Sigmoid colon (tissue), 7 donors: ENCODE measurements around the gene C5orf46. TPM values are rescaled to one million over a fixed set of nuclear protein-coding genes. Genes with fewer than 3 reads are reported as not detected.

Experiments
- DNase-seq: peaks from one replicate; pipeline ENCODE4 v3.0.0-alpha.2; 2019
- H3K27ac ChIP-seq, 4 donors: fragments of 200-600 bp; sonication (generic); one replicate each; pipeline ENCODE4 v1.5.1; 2016 to 2019; ENCODE audit warnings: mild to moderate bottlenecking in 1 of 4
- H3K27me3 ChIP-seq, 3 donors: fragments of 200-600 bp; sonication (generic); one replicate each; pipeline ENCODE4 v1.5.1; 2019; ENCODE audit warnings: mild to moderate bottlenecking in 1 of 3
- H3K36me3 ChIP-seq, 4 donors: fragments of 200-600 bp; sonication (generic); one replicate each; pipeline ENCODE4 v1.5.1; 2016 to 2019
- H3K4me1 ChIP-seq, 4 donors: fragments of 200-600 bp; sonication (generic); one replicate each; pipeline ENCODE4 v1.5.1; 2017 to 2019
- H3K4me3 ChIP-seq, 4 donors: fragments of 200-600 bp; sonication (generic); one replicate each; pipeline ENCODE4 v1.5.1; 2017 to 2019; ENCODE audit warnings: mild to moderate bottlenecking in 2 of 4, moderate library complexity in 1 of 4
- H3K9me3 ChIP-seq, 4 donors: fragments of 200-600 bp in 3 of 4; sonication (generic) in 3 of 4; one replicate each; pipeline versions ENCODE4 v1.5.1 to v1.6.1; 2013 to 2019
- EP300 ChIP-seq, 4 donors: sonication (generic); formaldehyde crosslinking; IDR thresholded peaks; one replicate each; pipeline ENCODE4 v1.6.1; 2017; ENCODE audit warnings: antibody characterized with exemption in 4 of 4
- POLR2A ChIP-seq, 2 donors: fragments of 450-650 bp; IDR thresholded peaks; one replicate each; pipeline ENCODE4 v1.6.1; 2016; ENCODE audit warnings: antibody characterized with exemption in 2 of 2, mild to moderate bottlenecking in 2 of 2, moderate library complexity in 2 of 2
- POLR2AphosphoS5 ChIP-seq, 4 donors: sonication (generic); formaldehyde crosslinking; IDR thresholded peaks; one replicate each; pipeline ENCODE4 v1.6.1; 2017; ENCODE audit warnings: antibody characterized with exemption in 4 of 4
- WGBS, 2 donors: extraction: QIAGEN DNeasy Blood & Tissue Kit; methylation state at CpG; one replicate each; pipeline ENCODE4 v1.1.7; 2013; 5-methylcytosine and 5-hydroxymethylcytosine counted together
- intact Hi-C: fragments of 100-400 bp; cut with DNase I; formaldehyde crosslinking; loops from one replicate; pipeline ENCODE4 v1.15.1; 2023
- polyA plus RNA-seq, 3 donors: library from polyadenylated mRNA; stranded (reverse); fragments of 200-250 nt; gene quantifications; one replicate each; pipeline ENCODE4 v1.2.3, GENCODE V29; 2013
- total RNA-seq, 4 donors: library from RNA; depleted of rRNA; stranded (reverse); fragments of >200 nt; gene quantifications; one replicate each; pipeline ENCODE4 v1.1.0, GENCODE V29; 2016
- TF ChIP-seq, protein P1 (sequence below), 4 experiments: fragments of 450-650 bp in 3 of 4; fragments of 200-600 bp in 1 of 4; IDR thresholded peaks; one replicate each; pipeline ENCODE4 v1.5.1; 2016 to 2019; ENCODE audit warnings: antibody characterized with exemption in 4 of 4, mild to moderate bottlenecking in 3 of 4, moderate library complexity in 2 of 4
- donor health status: healthy with polysubstance abuse.
- donor health status: Bipolar disorder and iron deficiency.
- donor health status: healthy.

The C5orf46 gene
- total and polyA plus RNA-seq, 7 donors = not detected

- WGBS, 2 donors = 4 to 15% methylated on average over 3 of the region's 3 CpGs
- DNase-seq = no peak
These were observed 19.2 kb downstream of the C5orf46 start for GRCh38 chr5:147887026-147887627.

DNA sequence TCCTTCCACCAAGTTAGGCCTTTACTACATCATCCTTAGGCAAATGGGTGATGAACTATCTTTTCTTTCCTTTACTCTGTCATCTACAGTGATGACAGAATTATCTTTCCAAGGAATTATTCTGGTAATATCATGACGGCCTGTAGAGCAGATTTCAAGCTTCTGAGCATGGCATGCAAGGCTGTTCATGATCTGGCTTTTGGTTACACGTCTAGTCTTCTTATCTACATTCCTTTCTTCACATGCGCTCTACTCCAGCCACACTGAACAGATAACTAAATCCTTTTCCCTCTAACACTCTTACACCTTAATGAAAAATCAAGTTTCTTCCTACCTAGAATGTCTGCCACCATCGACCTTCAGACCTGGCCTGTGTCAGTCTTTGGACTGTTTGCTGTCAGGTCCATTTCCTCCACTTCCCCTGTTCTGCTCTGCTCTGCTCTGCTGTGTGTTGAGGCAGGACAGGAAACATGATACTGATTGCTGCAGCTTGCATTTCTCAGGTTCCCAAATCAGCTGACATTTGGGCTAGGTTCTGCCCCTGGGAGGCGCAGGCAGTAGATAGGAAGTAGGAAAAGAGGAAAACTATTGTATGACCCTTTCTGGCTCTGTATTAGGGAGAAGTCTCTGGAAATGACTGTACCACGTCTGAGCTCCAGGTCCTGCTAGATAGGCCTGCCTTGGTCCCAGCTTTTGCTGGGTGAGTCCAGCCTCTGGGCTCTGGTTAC lies 23.6 kb downstream of the C5orf46 start:
- 81 to 84% methylated on average over 6 of the region's 6 CpGs for WGBS, 2 donors
- intact Hi-C loops = no loop called here
- no peaks in the 10 kb centered on the region for H3K27me3 ChIP-seq
- TF ChIP-seq, protein P1, sequence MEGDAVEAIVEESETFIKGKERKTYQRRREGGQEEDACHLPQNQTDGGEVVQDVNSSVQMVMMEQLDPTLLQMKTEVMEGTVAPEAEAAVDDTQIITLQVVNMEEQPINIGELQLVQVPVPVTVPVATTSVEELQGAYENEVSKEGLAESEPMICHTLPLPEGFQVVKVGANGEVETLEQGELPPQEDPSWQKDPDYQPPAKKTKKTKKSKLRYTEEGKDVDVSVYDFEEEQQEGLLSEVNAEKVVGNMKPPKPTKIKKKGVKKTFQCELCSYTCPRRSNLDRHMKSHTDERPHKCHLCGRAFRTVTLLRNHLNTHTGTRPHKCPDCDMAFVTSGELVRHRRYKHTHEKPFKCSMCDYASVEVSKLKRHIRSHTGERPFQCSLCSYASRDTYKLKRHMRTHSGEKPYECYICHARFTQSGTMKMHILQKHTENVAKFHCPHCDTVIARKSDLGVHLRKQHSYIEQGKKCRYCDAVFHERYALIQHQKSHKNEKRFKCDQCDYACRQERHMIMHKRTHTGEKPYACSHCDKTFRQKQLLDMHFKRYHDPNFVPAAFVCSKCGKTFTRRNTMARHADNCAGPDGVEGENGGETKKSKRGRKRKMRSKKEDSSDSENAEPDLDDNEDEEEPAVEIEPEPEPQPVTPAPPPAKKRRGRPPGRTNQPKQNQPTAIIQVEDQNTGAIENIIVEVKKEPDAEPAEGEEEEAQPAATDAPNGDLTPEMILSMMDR (IDR thresholded peaks at IDR 0.05) = no peak
- TF ChIP-seq POLR2AphosphoS5 (IDR thresholded peaks at IDR 0.05) = no peak
- no peak for TF ChIP-seq EP300 (IDR thresholded peaks at IDR 0.05)
- TF ChIP-seq POLR2A (IDR thresholded peaks at IDR 0.05) = no peak
- H3K4me3 ChIP-seq = no peak overlapping the region
- H3K9me3 ChIP-seq = no peaks in the 10 kb centered on the region
- DNase-seq = no peak
- no peaks in the 10 kb centered on the region for H3K4me1 ChIP-seq
- no peak overlapping the region for H3K27ac ChIP-seq
- H3K36me3 ChIP-seq = no peaks in the 10 kb centered on the region

More at GRCh38 chr5:147887026-147887627, 19.2 kb downstream of the C5orf46 start:
- Histone ChIP-seq H3K27me3 (no peaks in the 10 kb centered on the region), H3K9me3 (no peaks in the 10 kb centered on the region), H3K36me3 (no peaks in the 10 kb centered on the region), H3K4me3 (no peak overlapping the region), H3K27ac (no peak overlapping the region), H3K4me1 (no peaks in the 10 kb centered on the region)
- intact Hi-C loops = loop anchor here (2.0 kb wide), 1 partner anchor 48 kb away; no protein-coding TSS in a partner anchor
- TF ChIP-seq, protein P1 (IDR thresholded peaks at IDR 0.05) = peak in 3 of 4 experiments; percentile 22 to 46 (median 44)
- TF ChIP-seq POLR2AphosphoS5 (IDR thresholded peaks at IDR 0.05) = no peak

DNA sequence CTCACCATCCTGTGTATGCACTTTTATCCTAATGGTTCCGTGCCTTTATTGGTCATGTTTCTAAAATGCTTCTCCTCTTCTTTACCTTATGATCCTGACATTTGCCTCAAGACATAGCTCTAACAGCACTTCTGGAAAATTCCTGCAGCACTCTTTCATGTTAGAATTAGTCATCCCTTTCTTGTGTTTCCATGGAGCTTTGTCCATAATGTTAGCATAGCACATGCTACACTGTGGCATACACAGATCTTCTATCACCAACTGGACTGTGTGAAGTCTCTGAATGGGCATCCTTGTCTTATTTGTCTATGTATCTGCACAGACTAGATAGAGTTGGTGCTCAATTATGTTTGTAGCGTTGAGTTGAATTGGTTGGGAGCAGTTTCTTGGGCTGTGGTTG lies 25.9 kb downstream of the C5orf46 start:
- H3K36me3 ChIP-seq = no peaks in the 10 kb centered on the region
- no peaks in the 10 kb centered on the region for H3K9me3 ChIP-seq
- H3K4me3 ChIP-seq = no peak overlapping the region
- TF ChIP-seq EP300 (IDR thresholded peaks at IDR 0.05) = no peak
- no peak overlapping the region for H3K27ac ChIP-seq
- no peaks in the 10 kb centered on the region for H3K27me3 ChIP-seq
- no peak for DNase-seq
- no peaks in the 10 kb centered on the region for H3K4me1 ChIP-seq
- WGBS, 2 donors = 94 to 97% methylated on average over 2 of the region's 2 CpGs
- intact Hi-C loops = no loop called here

- TF ChIP-seq, protein P1 (IDR thresholded peaks at IDR 0.05) = no peak
- TF ChIP-seq POLR2A (IDR thresholded peaks at IDR 0.05) (no peak), POLR2AphosphoS5 (IDR thresholded peaks at IDR 0.05) (no peak), EP300 (IDR thresholded peaks at IDR 0.05) (no peak)
- intact Hi-C loops = no loop called here
- Histone ChIP-seq H3K4me1 (no peaks in the 10 kb centered on the region), H3K9me3 (no peaks in the 10 kb centered on the region), H3K4me3 (no peak overlapping the region), H3K36me3 (no peaks in the 10 kb centered on the region), H3K27ac (no peak overlapping the region), H3K27me3 (no peaks in the 10 kb centered on the region)
- no peak for DNase-seq
- WGBS, 2 donors = 95 to 100% methylated on average over 3 of the region's 3 CpGs
These were observed 26.6 kb downstream of the C5orf46 start for GRCh38 chr5:147879784-147880183.

DNA sequence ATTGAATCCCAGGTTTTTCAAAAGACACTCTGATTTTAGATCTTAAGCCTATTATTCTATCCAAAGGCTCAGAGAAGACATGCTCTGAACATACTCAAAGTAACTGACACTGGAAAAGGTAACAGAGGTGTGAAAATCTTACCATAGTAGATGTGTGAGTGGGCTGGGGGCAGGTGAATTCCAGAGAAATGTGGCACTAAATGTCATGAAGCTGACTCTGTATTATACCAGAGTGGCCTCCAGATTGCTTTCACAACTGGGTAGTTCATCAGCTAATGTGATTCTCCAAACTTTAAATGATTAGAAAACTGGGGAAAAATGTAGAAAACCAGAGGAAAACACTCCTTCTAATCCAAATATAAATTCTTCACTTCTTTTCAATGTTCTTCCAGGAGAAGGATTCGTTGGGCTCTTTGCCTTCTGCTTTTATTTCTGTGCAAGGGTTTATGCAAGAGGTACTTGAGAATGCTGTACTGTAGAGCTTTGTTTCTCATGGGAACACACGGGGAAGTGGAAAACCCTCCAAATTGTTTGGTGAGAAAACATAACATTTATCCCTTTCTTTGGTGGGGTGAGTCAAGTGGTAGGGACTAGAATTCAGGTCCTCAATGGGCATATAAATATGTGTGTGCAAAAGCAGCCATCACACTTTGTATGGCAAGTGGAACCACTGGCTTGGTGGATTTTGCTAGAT lies 28.1 kb downstream of the C5orf46 start, which contains the start of gene SCGB3A2:
Gene SCGB3A2, plus strand, starts transcription at position 646 of the 694 bp plus-strand sequence. CDS start 93 bp downstream, outside the sequence.
- Histone ChIP-seq H3K27ac (no peak within 1 kb of the TSS), H3K4me1 (no peaks in the 10 kb centered on the region), H3K36me3 (no peaks in the 10 kb centered on the region), H3K9me3 (no peaks in the 10 kb centered on the region), H3K27me3 (no peaks in the 10 kb centered on the region), H3K4me3 (no peak within 1 kb of the TSS)
- no peak for TF ChIP-seq POLR2AphosphoS5 (IDR thresholded peaks at IDR 0.05)
- no peak for TF ChIP-seq EP300 (IDR thresholded peaks at IDR 0.05)
- TF ChIP-seq, protein P1 (IDR thresholded peaks at IDR 0.05) = no peak
- TF ChIP-seq POLR2A (IDR thresholded peaks at IDR 0.05) = no peak
- 67 to 72% methylated on average over 2 of the region's 2 CpGs for WGBS, 2 donors
- intact Hi-C loops = no loop called here
- DNase-seq = no peak
